Stimulated activated CD8-positive, alpha-beta memory T cell treated with anti-CD3 and anti-CD28 coated beads, Interleukin-12 subunit alpha, Interleukin-12 subunit beta, amount 100 ng/mL, for 1 hour (primary cell): ENCODE data around the gene LAPTM4A.
"Not testable (repeated sequence)": the region's sequence is repeated elsewhere in the genome, so short reads cannot be mapped to it uniquely, and the experiment has no call there.

Source experiments
- DNase-seq: peaks from one replicate; pipeline ENCODE4 v3.0.0-alpha.2; 2020; ENCODE audit warnings: low read depth

LAPTM4A gene

GRCh38 chr2:20076757-20077156 lies 25.3 kb upstream of the LAPTM4A start:
- DNase-seq, result no peak

GRCh38 chr2:20074901-20075300 lies 23.5 kb upstream of the LAPTM4A start:
- no peak for DNase-seq

- not testable (repeated sequence) for DNase-seq
Observed at GRCh38 chr2:20074046-20074648, 22.7 kb upstream of the LAPTM4A start.

GRCh38 chr2:20073460-20073859 lies 22.0 kb upstream of the LAPTM4A start:
- no peak for DNase-seq

- no peak for DNase-seq
Observed at GRCh38 chr2:20072436-20073158, 21.2 kb upstream of the LAPTM4A start.

- no peak for DNase-seq
Observed at GRCh38 chr2:20071397-20072383, 20.3 kb upstream of the LAPTM4A start.

- DNase-seq, result no peak
Observed at GRCh38 chr2:20069756-20070155, 18.3 kb upstream of the LAPTM4A start.

- no peak for DNase-seq
Observed at GRCh38 chr2:20067992-20068584, 16.7 kb upstream of the LAPTM4A start.

- no peak for DNase-seq
Observed at GRCh38 chr2:20065885-20066602, 14.6 kb upstream of the LAPTM4A start.

- no peak for DNase-seq
Observed at GRCh38 chr2:20064841-20065240, 13.4 kb upstream of the LAPTM4A start.

GRCh38 chr2:20064421-20064820 lies 13.0 kb upstream of the LAPTM4A start:
- DNase-seq, result no peak

- no peak for DNase-seq
Observed at GRCh38 chr2:20062615-20063545, 11.5 kb upstream of the LAPTM4A start.

GRCh38 chr2:20061940-20062339 lies 10.5 kb upstream of the LAPTM4A start:
- DNase-seq, result no peak

GRCh38 chr2:20061476-20061875 lies 10.0 kb upstream of the LAPTM4A start:
- DNase-seq, result no peak

GRCh38 chr2:20060106-20060505 lies 8.7 kb upstream of the LAPTM4A start:
- DNase-seq, result no peak

GRCh38 chr2:20057268-20057667 lies 5.8 kb upstream of the LAPTM4A start:
- no peak for DNase-seq

- no peak for DNase-seq
Observed at GRCh38 chr2:20054931-20055330, 3.5 kb upstream of the LAPTM4A start.

- no peak for DNase-seq
Observed at GRCh38 chr2:20054119-20054518, 2.7 kb upstream of the LAPTM4A start.

- DNase-seq, result no peak
Observed at GRCh38 chr2:20052861-20053281, 1.4 kb upstream of the LAPTM4A start.

GRCh38 chr2:20052229-20052851 lies 912 bp upstream of the LAPTM4A start:
- no peak for DNase-seq
